Subcutaneous adipose tissue (tissue), 4 donors: ENCODE results near the gene PKHD1. TPM values are rescaled to one million over a fixed set of nuclear protein-coding genes. Genes with fewer than 3 reads are reported as not detected.

Source experiments
- total RNA-seq, 4 donors: library from RNA; depleted of rRNA; stranded (reverse); fragments of >200 nt; gene quantifications; one replicate each; pipeline ENCODE4 v1.1.0, GENCODE V29; 2016
- TF ChIP-seq, protein P1 (sequence below): fragments of 450-650 bp; IDR thresholded peaks from one replicate; pipeline ENCODE4 v1.5.1; 2016; ENCODE audit warnings: low read depth, mild to moderate bottlenecking, control low read depth, antibody characterized with exemption, moderate library complexity

PKHD1 gene
- total RNA-seq, 4 donors from 2014 or later = under 0.01 to 1.1 (median 0.35) TPM

DNA sequence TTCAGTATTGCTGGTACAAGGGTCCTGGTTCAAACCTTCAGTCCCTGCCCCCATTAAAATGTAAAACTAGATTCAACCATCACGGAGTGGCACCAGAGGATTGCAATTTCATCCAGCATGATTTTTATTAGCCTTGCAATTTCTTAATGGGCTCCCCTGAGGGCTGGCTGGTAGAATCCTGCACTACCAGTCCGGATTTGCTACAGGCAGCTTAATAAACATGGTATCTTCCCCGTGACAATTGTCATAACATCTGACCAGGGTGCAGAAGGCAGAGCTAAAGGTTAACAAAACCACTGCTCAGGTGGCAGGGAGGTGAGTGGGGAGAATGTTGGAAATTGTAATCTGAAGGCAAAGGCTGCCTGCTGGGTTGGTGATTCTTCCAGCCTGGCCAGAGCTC, 94.5 kb downstream of the PKHD1 start:
- TF ChIP-seq, protein P1, sequence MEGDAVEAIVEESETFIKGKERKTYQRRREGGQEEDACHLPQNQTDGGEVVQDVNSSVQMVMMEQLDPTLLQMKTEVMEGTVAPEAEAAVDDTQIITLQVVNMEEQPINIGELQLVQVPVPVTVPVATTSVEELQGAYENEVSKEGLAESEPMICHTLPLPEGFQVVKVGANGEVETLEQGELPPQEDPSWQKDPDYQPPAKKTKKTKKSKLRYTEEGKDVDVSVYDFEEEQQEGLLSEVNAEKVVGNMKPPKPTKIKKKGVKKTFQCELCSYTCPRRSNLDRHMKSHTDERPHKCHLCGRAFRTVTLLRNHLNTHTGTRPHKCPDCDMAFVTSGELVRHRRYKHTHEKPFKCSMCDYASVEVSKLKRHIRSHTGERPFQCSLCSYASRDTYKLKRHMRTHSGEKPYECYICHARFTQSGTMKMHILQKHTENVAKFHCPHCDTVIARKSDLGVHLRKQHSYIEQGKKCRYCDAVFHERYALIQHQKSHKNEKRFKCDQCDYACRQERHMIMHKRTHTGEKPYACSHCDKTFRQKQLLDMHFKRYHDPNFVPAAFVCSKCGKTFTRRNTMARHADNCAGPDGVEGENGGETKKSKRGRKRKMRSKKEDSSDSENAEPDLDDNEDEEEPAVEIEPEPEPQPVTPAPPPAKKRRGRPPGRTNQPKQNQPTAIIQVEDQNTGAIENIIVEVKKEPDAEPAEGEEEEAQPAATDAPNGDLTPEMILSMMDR = no peak

DNA sequence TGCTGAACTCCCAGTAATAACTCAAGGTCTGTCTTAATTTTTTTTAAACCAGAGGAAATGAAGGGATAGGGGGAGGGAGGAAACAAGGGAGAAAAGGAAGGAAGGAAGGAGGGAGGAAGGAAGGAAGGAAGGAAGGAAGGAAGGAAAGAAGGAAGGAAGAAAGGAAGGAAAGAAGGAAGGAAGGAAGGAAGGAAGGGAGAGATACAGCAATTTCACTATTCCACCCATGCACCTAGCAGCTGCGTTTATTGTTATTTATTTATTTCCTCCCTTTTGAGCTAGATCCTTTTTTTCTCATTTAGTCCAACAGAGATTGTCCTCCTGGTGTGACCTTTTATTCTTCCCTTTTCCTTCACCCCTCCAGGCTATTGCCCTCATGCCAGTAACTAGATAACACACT, 97.6 kb downstream of the PKHD1 start:
- TF ChIP-seq, protein P1 = no peak

DNA sequence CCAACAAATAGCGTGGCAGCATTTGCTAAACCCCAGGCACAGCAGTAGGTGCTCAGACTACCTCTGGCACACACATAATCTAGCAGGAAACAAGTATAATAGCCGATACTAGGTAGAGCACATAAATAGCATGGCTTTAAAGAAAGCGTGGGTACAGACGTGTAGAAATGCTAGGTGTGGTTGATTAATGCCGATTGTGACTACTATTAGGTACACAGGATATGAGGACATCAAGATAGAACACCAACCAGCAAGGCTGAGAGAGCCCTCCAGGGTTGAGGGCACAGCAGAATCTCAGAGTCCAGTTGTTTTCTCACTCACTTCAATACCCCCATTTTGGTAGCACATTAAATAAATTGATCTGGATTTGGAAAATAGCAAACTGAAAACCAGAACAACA, 100.5 kb downstream of the PKHD1 start:
- TF ChIP-seq, protein P1 = no peak

DNA sequence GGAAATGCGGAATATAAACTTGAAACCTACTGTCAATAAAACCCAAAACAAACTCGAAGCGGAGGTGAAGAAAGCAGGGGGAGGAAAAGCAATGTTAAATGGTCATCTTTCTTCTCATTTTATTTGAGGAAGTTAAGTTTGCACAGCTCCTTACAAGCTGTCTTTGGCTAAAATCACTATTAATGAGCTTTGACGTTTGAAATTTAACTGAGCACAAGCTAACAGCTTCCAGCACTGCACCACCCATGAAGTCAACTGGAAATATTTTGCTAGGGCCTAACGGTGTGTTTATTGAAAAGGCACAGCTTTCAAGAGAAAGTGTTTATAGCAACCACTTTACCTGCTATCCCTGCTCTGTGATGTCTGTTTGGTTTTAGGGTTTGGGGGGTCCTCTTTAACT, 103.8 kb downstream of the PKHD1 start:
- TF ChIP-seq, protein P1 = no peak

DNA sequence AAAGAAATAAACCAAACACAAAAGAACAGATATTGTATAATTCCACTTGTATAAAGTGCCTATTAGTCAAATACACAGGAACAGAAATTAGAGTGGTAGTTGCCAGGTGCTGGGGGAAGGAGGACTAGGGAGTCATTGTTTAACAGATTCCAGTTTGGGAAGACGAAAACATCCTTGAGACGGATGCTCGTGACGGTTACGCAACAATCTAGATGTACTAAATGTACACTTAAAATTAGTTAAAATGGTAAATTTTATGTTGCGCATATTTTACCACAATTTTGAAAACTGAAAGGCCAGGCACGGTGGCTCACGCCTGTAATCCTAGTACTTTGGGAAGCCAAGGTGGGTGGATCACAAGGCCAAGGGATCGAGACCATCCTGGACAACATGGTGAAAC, 111.0 kb downstream of the PKHD1 start:
- TF ChIP-seq, protein P1 = no peak

DNA sequence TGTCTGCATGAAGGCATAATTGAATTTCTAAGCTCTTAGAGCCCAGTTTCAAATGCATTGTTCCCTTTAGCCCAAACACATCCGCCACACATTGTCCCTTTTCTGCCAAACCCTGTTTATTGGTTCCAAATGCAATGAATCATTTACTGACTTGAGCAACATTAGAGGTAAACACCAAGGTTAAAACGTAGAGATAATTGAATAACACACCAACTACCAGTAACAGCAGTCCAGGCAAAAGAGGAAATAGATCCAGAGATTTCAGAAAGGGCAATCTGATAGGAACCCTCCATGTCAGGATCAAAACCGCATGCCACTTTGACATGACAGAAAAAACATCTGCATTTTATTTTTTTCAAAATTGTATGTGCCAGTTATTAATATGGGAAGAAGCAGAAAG, 114.8 kb downstream of the PKHD1 start:
- TF ChIP-seq, protein P1 = no peak

DNA sequence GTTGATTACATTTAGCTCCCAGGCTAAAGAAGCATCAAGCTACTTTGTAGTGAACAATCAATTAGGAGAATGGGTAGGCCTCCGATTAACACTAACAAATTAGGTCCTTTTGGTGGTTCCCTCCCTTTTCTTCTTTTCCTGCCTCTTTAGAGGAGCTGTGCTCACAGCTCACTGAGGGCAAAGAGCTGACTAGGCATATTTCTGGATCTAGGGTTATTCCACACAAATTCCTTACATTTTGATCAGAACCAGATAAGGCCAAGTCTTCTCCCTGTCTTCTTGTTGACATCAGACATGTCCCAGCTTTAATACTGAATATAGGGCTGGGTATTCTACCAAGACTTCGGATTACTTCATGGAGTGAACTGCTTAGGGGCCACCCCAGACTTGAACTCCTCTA, 119.1 kb downstream of the PKHD1 start:
- TF ChIP-seq, protein P1 = no peak
